Stomach (tissue), 4 donors: Measurements from ENCODE around the gene TBX5.

Experiments used
- EP300 ChIP-seq: sonication (generic); formaldehyde crosslinking; IDR thresholded peaks from one replicate; pipeline ENCODE4 v1.6.1; 2017; ENCODE audit warnings: antibody characterized with exemption
- POLR2AphosphoS5 ChIP-seq, 3 donors: sonication (generic); formaldehyde crosslinking; IDR thresholded peaks; one replicate each; pipeline ENCODE4 v1.6.1; 2016; ENCODE audit warnings: antibody characterized with exemption in 3 of 3
- TF ChIP-seq, protein P1 (sequence below), 7 experiments: fragments of 450-650 bp in 4 of 7; fragments of 200-600 bp in 3 of 7; sonication (generic) in 3 of 7; IDR thresholded peaks; one replicate each; pipeline ENCODE4 v1.5.1; 2016 to 2019; ENCODE audit warnings: antibody characterized with exemption in 7 of 7, control low read depth in 2 of 7, mild to moderate bottlenecking in 1 of 7

DNA sequence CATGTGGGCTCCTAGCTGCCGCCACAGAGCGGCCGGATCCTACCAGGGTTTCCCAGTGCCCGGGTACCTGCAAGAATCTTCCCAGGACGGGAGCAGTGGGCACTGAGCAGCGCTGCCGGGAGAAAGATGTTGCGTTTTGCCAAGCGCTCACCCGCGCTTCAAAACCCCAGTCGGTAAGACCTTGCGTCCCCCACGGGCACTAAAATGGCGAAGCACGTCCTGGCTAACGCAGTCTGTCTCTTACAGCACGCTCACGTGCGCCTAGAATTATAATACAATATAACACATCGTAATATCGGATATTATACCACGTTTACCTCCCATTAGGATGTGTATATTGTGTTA, 35.1 kb upstream of the TBX5 start:
- TF ChIP-seq EP300 (no peak), POLR2AphosphoS5 (IDR thresholded peaks at IDR 0.05) (no peak)
- TF ChIP-seq, protein P1, sequence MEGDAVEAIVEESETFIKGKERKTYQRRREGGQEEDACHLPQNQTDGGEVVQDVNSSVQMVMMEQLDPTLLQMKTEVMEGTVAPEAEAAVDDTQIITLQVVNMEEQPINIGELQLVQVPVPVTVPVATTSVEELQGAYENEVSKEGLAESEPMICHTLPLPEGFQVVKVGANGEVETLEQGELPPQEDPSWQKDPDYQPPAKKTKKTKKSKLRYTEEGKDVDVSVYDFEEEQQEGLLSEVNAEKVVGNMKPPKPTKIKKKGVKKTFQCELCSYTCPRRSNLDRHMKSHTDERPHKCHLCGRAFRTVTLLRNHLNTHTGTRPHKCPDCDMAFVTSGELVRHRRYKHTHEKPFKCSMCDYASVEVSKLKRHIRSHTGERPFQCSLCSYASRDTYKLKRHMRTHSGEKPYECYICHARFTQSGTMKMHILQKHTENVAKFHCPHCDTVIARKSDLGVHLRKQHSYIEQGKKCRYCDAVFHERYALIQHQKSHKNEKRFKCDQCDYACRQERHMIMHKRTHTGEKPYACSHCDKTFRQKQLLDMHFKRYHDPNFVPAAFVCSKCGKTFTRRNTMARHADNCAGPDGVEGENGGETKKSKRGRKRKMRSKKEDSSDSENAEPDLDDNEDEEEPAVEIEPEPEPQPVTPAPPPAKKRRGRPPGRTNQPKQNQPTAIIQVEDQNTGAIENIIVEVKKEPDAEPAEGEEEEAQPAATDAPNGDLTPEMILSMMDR (IDR thresholded peaks at IDR 0.05): no peak
